Gastrocnemius medialis (tissue), 4 donors: Measurements from ENCODE around the gene ARHGAP28. TPM values are rescaled to one million over a fixed set of nuclear protein-coding genes. Genes with fewer than 3 reads are reported as not detected.
"Not testable (repeated sequence)": the region's sequence is repeated elsewhere in the genome, so short reads cannot be mapped to it uniquely, and the experiment has no call there.

Source experiments
- ATAC-seq, 2 donors: fragments of 150-250 bp; one replicate each; pipeline ENCODE4 v1.9.1; 2016
- DNase-seq, 2 donors: peaks; one replicate each; pipeline ENCODE4 v3.0.0-alpha.2; 2019
- H3K27ac ChIP-seq, 4 donors: fragments of 200-600 bp; sonication (generic); 1 replicate in 1 of 4; 2 replicates in 3 of 4; pipeline ENCODE4 v1.5.1; 2016 to 2018; ENCODE audit warnings: mild to moderate bottlenecking in 2 of 4, moderate library complexity in 1 of 4
- H3K27me3 ChIP-seq, 3 donors: fragments of 200-600 bp; sonication (generic) in 2 of 3; 1 replicate in 1 of 3; 2 replicates in 2 of 3; pipeline versions ENCODE4 v1.5.1 to v1.6.0; 2016 to 2019; ENCODE audit warnings: mild to moderate bottlenecking in 1 of 3, moderate library complexity in 1 of 3
- H3K36me3 ChIP-seq, 2 donors: fragments of 200-600 bp; sonication (generic) in 1 of 2; one replicate each; pipeline ENCODE4 v1.5.1; 2017 to 2018
- H3K4me1 ChIP-seq, 2 donors: fragments of 200-600 bp; sonication (generic) in 1 of 2; one replicate each; pipeline ENCODE4 v1.5.1; 2016 to 2017; ENCODE audit warnings: mild to moderate bottlenecking in 2 of 2
- H3K4me3 ChIP-seq, 4 donors: fragments of 200-600 bp; sonication (generic) in 3 of 4; 1 replicate in 1 of 4; 2 replicates in 3 of 4; pipeline ENCODE4 v1.5.1; 2016 to 2019; ENCODE audit warnings: mild to moderate bottlenecking in 2 of 4
- H3K9me3 ChIP-seq, 3 donors: fragments of 200-600 bp; sonication (generic) in 2 of 3; 1 replicate in 1 of 3; 2 replicates in 2 of 3; pipeline ENCODE4 v1.5.1; 2016 to 2019
- CTCF ChIP-seq, 5 experiments: fragments of 450-650 bp in 3 of 5; fragments of 200-600 bp in 2 of 5; sonication (generic) in 2 of 5; IDR thresholded peaks in 4 of 5; conservative IDR thresholded peaks in 1 of 5; 1 replicate in 4 of 5; 2 replicates in 1 of 5; pipeline ENCODE4 v1.5.1; 2016 to 2019; ENCODE audit warnings: antibody characterized with exemption in 5 of 5, mild to moderate bottlenecking in 3 of 5, moderate library complexity in 3 of 5
- POLR2A ChIP-seq, 2 donors: fragments of 450-650 bp; IDR thresholded peaks; one replicate each; pipeline ENCODE4 v1.6.1; 2017; ENCODE audit warnings: antibody characterized with exemption in 2 of 2, mild to moderate bottlenecking in 2 of 2, moderate library complexity in 2 of 2
- in situ Hi-C, 4 donors: fragments of 200-750 bp; cut with MboI; loops; one replicate each; pipeline versions ENCODE4 v1.15.0 to v1.8.0; 2017; ENCODE audit warnings: low sequenced_read_pairs in 4 of 4
- intact Hi-C: fragments of 100-400 bp; cut with DNase I; formaldehyde crosslinking; loops from one replicate; pipeline ENCODE4 v1.15.1; 2023; ENCODE audit warnings: low total_unique reads
- total RNA-seq, 4 donors: library from RNA; depleted of rRNA; stranded (reverse); fragments of >200 nt; gene quantifications; one replicate each; pipeline versions ENCODE4 v1.1.0 to v1.2.3, GENCODE V29; 2016

ARHGAP28 gene
- total RNA-seq, 4 donors from 2014 or later, result 4.6 to 17.9 (median 6.2) TPM

DNA sequence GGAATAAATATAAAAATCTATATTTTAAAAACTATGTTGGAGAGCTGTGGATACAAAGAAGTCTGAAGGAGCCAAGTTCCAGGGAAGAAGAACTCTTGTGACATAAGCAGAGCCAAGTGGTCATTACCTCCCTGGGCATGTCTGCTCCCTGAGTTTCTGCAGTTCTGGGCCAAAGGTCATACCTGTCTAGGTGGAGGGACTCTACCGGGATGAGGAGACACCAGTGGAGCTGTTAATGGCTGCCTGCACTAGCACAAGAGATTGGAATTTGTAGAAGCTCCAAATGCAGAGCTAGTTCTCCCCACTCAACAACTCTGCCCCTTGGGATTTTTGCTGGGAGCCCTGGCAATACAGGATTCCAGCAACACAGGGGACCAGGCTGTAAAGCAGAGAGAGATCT lies 89.8 kb downstream of the ARHGAP28 start:
- Histone ChIP-seq H3K27me3 (no peaks in the 10 kb centered on the region), H3K4me1 (no peaks in the 10 kb centered on the region), H3K9me3 (no peaks in the 10 kb centered on the region), H3K27ac (no peak overlapping the region), H3K36me3 (no peaks in the 10 kb centered on the region), H3K4me3 (no peak overlapping the region)
- DNase-seq (no peak), ATAC-seq (no peak)
- intact Hi-C loops (no loop called here), in situ Hi-C loops (loop anchor here in 1 of 4 donors (25.0 kb wide), 1 partner anchor 107 kb away; no protein-coding TSS in a partner anchor)
- TF ChIP-seq CTCF (IDR thresholded peaks at IDR 0.05 in 4 of 5, conservative IDR thresholded peaks at IDR 0.05 in 1 of 5), result no peak
- no peak for TF ChIP-seq POLR2A (IDR thresholded peaks at IDR 0.05)

GRCh38 chr18:6820314-6820713 lies 90.8 kb downstream of the ARHGAP28 start:
- H3K4me1 ChIP-seq, result no peaks in the 10 kb centered on the region
- in situ Hi-C loops (loop anchor here in 1 of 4 donors (25.0 kb wide), 1 partner anchor 108 kb away; no protein-coding TSS in a partner anchor), intact Hi-C loops (no loop called here)
- ATAC-seq (no peak), DNase-seq (no peak)
- no peak overlapping the region for H3K27ac ChIP-seq
- H3K9me3 ChIP-seq, result no peaks in the 10 kb centered on the region
- no peaks in the 10 kb centered on the region for H3K36me3 ChIP-seq
- H3K27me3 ChIP-seq, result no peaks in the 10 kb centered on the region
- no peak overlapping the region for H3K4me3 ChIP-seq
- TF ChIP-seq CTCF (IDR thresholded peaks at IDR 0.05 in 4 of 5, conservative IDR thresholded peaks at IDR 0.05 in 1 of 5) (no peak), POLR2A (IDR thresholded peaks at IDR 0.05) (no peak)

DNA sequence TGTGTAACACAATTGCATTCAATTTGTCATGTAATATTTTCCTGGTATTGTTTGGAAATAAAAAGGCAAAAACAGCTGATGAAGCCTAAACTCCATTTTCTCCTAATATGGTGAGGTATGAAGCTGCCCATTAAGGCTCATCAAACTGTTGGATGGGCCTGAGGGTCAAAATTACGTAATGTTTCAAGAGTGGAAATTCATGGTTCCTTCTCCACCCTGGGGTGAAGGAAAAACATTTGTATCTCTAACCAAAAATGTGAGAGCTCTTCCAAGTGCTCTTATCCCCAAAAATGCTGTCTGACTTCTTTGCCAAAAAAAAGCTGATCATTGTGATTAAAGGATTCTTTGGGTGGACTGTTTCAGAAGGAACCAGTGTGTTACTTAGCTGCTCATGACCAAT lies 91.8 kb downstream of the ARHGAP28 start:
- H3K4me1 ChIP-seq, result no peaks in the 10 kb centered on the region
- no peak for DNase-seq
- no peaks in the 10 kb centered on the region for H3K36me3 ChIP-seq
- no peak overlapping the region for H3K27ac ChIP-seq
- in situ Hi-C loops, result loop anchor here in 1 of 4 donors (25.0 kb wide), 1 partner anchor 109 kb away; no protein-coding TSS in a partner anchor
- no peak overlapping the region for H3K4me3 ChIP-seq
- no peak for ATAC-seq
- no peaks in the 10 kb centered on the region for H3K27me3 ChIP-seq
- TF ChIP-seq POLR2A (IDR thresholded peaks at IDR 0.05) (no peak), CTCF (IDR thresholded peaks at IDR 0.05 in 4 of 5, conservative IDR thresholded peaks at IDR 0.05 in 1 of 5) (no peak)
- H3K9me3 ChIP-seq, result no peaks in the 10 kb centered on the region
- intact Hi-C loops, result no loop called here

- DNase-seq, H3K36me3 ChIP-seq, H3K4me1 ChIP-seq, H3K27me3 ChIP-seq, in situ Hi-C loops, H3K4me3 ChIP-seq, ATAC-seq, intact Hi-C loops, H3K9me3 ChIP-seq, H3K27ac ChIP-seq: not testable (repeated sequence)
Measured at GRCh38 chr18:6827161-6827560, 97.6 kb downstream of the ARHGAP28 start.

DNA sequence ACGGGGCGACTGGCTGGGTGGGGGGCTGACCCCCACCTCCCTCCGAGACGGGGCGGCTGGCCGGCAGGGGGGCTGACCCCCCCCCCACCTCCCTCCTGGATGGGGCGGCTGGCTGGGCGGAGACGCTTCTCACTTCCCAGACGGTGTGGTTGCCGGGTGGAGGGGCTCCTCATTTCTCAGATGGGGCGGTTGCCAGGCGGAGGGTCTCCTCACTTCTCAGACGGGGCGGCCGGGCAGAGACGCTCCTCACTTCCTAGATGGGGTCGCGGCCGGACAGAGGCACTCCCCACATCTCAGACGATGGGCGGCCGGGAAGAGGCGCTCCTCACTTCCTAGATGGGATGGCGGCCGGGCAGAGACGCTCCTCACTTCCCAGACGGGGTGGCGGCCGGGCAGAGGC lies 98.0 kb downstream of the ARHGAP28 start:
- DNase-seq, H3K27ac ChIP-seq, H3K36me3 ChIP-seq, intact Hi-C loops, H3K4me3 ChIP-seq, in situ Hi-C loops, H3K9me3 ChIP-seq, H3K4me1 ChIP-seq, ATAC-seq, H3K27me3 ChIP-seq: not testable (repeated sequence)

GRCh38 chr18:6830916-6831315 lies 101.4 kb downstream of the ARHGAP28 start:
- no peaks in the 10 kb centered on the region for H3K27me3 ChIP-seq
- no peak overlapping the region for H3K27ac ChIP-seq
- in situ Hi-C loops (no loop called here), intact Hi-C loops (loop anchor here (10.0 kb wide), 1 partner anchor 106 kb away; the partner anchor contains the start of gene ARHGAP28)
- no peaks in the 10 kb centered on the region for H3K9me3 ChIP-seq
- no peak overlapping the region for H3K4me3 ChIP-seq
- ATAC-seq, result no peak
- no peaks in the 10 kb centered on the region for H3K36me3 ChIP-seq
- H3K4me1 ChIP-seq, result no peaks in the 10 kb centered on the region
- DNase-seq, result no peak
- TF ChIP-seq CTCF (IDR thresholded peaks at IDR 0.05 in 4 of 5, conservative IDR thresholded peaks at IDR 0.05 in 1 of 5) (no peak), POLR2A (IDR thresholded peaks at IDR 0.05) (no peak)
